C4-2B (cell line): Measurements from ENCODE around the gene ERC2.

Source experiments
- ZFX ChIP-seq: fragments of 450-650 bp; IDR thresholded peaks from 2 replicates; pipeline ENCODE4 v1.6.1; 2017
- TF ChIP-seq, protein P1 (sequence below): fragments of 450-650 bp; conservative IDR thresholded peaks from 2 replicates; pipeline ENCODE4 v1.5.1; 2017; ENCODE audit warnings: mild to moderate bottlenecking

GRCh38 chr3:55823001-55823400 lies 645.3 kb downstream of the ERC2 start:
- TF ChIP-seq, protein P1, sequence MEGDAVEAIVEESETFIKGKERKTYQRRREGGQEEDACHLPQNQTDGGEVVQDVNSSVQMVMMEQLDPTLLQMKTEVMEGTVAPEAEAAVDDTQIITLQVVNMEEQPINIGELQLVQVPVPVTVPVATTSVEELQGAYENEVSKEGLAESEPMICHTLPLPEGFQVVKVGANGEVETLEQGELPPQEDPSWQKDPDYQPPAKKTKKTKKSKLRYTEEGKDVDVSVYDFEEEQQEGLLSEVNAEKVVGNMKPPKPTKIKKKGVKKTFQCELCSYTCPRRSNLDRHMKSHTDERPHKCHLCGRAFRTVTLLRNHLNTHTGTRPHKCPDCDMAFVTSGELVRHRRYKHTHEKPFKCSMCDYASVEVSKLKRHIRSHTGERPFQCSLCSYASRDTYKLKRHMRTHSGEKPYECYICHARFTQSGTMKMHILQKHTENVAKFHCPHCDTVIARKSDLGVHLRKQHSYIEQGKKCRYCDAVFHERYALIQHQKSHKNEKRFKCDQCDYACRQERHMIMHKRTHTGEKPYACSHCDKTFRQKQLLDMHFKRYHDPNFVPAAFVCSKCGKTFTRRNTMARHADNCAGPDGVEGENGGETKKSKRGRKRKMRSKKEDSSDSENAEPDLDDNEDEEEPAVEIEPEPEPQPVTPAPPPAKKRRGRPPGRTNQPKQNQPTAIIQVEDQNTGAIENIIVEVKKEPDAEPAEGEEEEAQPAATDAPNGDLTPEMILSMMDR: no peak
- TF ChIP-seq ZFX: no peak
